Effector CD4-positive, alpha-beta T cell (primary cell): ENCODE data around the gene PCDHGA3.
"Not testable (repeated sequence)": the region's sequence is repeated elsewhere in the genome, so short reads cannot be mapped to it uniquely, and the experiment has no call there.

Experiments used
- DNase-seq: peaks from one replicate; pipeline ENCODE4 v3.0.0-alpha.2; 2020

Gene PCDHGA3

GRCh38 chr5:141383345-141383744 is 39.7 kb downstream of the PCDHGA3 start:
- DNase-seq = no peak

GRCh38 chr5:141384471-141385267 is 41.0 kb downstream of the PCDHGA3 start:
- no peak for DNase-seq

- not testable (repeated sequence) for DNase-seq
These were observed 44.1 kb downstream of the PCDHGA3 start, which contains the start of gene PCDHGB4 for GRCh38 chr5:141387557-141388311. Gene PCDHGB4 (plus strand): TSS chr5:141387698. CDS start chr5:141387885, 187 bp downstream.

- no peak for DNase-seq
These were observed 45.0 kb downstream of the PCDHGA3 start for GRCh38 chr5:141388661-141389060.

- DNase-seq = no peak
These were observed 45.8 kb downstream of the PCDHGA3 start for GRCh38 chr5:141389153-141390042.

GRCh38 chr5:141392429-141393198 is 49.0 kb downstream of the PCDHGA3 start, which contains the start of gene PCDHGA8:
Gene PCDHGA8 (plus strand): TSS chr5:141392633. CDS start chr5:141392814, 181 bp downstream.
- no peak for DNase-seq

GRCh38 chr5:141393267-141393666 is 49.6 kb downstream of the PCDHGA3 start:
- DNase-seq = no peak

- not testable (repeated sequence) for DNase-seq
These were observed 51.0 kb downstream of the PCDHGA3 start for GRCh38 chr5:141394401-141395187.
